Mammary epithelial cell (primary cell): ENCODE results near the gene VASN.

ENCODE experiments used
- CTCF ChIP-seq, 2 donors: IDR thresholded peaks in 1 of 2; conservative IDR thresholded peaks in 1 of 2; 2 replicates each; pipeline ENCODE4 v1.5.1; 2011 to 2012; ENCODE audit warnings: inconsistent platforms in 2 of 2, low read length in 2 of 2, mild to moderate bottlenecking in 2 of 2, control low read depth in 1 of 2, low read depth in 1 of 2; ENCODE audit not compliant: insufficient read depth in 1 of 2; ENCODE audit errors: extremely low read depth in 1 of 2
- EZH2 ChIP-seq: IDR thresholded peaks from 2 replicates; pipeline ENCODE4 v1.6.1; 2012; ENCODE audit warnings: low read length, inconsistent platforms, borderline replicate concordance

DNA sequence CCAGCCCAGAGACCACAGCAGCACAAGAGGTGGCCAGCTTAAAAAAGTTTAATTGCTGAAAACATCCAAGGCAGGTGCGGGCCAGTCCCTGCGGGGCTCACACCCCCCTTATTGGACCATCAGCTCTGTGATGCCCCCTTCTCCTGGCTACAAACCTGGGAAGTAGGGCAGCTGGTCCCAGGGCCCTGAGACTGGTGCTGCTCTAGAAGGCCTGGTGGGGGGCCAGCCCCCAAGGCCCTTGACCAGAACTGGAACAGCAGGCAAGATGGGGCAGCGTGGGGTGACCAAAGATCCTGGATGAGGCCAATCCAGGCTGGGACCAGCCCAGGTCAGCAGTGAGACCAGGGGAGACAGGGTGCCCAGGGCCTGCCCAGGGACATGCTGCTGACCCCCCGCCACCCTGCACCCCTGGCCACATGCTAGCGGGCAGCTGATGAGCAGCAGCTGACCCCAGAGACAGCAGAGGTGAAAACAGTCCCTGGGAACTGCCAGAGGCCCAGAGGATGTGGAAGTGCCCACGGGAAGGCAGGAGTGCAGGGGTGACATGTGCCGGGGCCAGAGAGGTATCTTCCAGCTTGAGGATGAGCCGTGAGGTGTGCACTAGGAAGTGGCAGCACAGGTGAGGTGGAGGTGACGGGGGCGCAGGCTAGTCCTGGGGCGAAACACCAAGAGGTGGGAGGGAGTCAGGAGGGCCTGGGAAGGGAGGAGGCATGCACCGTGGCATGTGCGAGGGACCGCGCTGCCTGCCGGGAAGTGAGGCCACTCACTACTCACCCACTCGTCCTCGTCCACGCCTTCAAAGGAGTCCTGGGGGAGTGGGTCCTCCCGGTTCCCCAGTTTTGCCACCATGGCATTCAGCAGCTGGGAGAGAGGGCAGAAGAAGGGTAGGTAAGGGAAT lies 16.9 kb upstream of the VASN start:
- TF ChIP-seq CTCF (conservative IDR thresholded peaks at IDR 0.05 in 1 of 2, IDR thresholded peaks at IDR 0.05 in 1 of 2; ENCODE audit: extremely low read depth in 1 of 2, insufficient read depth in 1 of 2, low read depth in 1 of 2, low read length in 2 of 2) = no peak
- no peak for TF ChIP-seq EZH2
